NCI-H2029 (cell line): ENCODE results near the gene XPNPEP1.
"Not testable (repeated sequence)": the region's sequence is repeated elsewhere in the genome, so short reads cannot be mapped to it uniquely, and the experiment has no call there.

ENCODE experiments used
- DNase-seq: peaks from one replicate; lab custom pipeline; 2025; lab: John Stamatoyannopoulos, UW

The XPNPEP1 gene

DNA sequence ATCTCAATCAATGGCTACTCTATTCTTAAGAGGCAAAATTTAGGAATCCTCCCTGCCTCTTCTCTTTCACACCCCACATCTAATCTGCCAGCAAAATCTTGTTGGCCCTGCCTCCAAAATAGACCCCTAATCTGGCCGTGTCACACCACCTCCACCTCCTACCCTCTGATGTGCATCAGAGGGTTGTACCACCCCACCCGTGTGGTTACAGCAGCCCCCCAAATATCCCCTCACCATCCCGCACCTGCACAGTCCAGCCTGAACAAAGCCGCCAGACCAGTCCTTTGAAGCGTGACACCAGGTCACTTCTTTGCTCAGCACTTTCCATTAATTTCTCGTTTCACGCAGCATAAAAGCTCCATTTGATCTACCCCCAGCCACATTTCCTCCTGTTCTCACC, 776 bp upstream of the XPNPEP1 start:
- no peak for DNase-seq

GRCh38 chr10:109922358-109922975, 844 bp downstream of the XPNPEP1 start:
- DNase-seq, result no peak

DNA sequence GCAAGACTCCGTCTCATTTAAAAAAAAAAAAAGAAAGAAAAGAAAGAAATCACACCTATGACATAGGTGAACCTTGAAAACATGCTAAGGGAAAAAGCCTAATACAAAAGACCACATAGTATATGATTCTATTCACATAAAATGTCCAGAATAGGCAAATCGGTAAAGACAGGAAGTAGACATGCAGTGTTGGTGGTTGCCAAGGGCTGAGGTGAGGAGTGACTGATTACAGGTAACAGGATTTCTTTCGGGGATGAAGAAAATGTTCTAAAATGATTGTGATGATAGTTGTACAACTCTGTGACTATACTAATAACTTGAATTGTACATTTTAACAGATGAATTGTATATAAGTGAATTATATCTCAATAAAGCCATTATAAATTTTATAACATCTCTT, 3.3 kb downstream of the XPNPEP1 start:
- no peak for DNase-seq

GRCh38 chr10:109919220-109919619, 4.1 kb downstream of the XPNPEP1 start:
- DNase-seq, result no peak

GRCh38 chr10:109918707-109919106, 4.6 kb downstream of the XPNPEP1 start:
- not testable (repeated sequence) for DNase-seq

DNA sequence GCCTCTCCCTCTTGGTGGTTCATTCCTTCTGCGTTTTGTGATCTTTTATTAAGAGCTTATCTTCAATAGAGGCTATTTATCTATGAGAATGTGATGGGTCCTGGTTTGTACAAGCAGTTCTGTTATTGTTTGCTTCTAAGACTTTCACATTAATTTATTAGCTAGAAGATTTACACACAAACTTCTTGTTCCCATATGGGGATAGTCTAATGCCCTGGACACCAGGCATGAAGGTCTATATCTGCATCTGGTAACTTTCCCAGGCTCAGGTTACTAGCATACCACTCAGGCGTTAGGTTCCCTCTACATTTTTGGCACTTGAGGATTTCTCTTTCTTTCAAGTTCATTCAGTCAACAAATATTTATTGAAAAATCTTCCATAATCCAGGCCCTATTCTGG, 7.7 kb downstream of the XPNPEP1 start:
- no peak for DNase-seq

DNA sequence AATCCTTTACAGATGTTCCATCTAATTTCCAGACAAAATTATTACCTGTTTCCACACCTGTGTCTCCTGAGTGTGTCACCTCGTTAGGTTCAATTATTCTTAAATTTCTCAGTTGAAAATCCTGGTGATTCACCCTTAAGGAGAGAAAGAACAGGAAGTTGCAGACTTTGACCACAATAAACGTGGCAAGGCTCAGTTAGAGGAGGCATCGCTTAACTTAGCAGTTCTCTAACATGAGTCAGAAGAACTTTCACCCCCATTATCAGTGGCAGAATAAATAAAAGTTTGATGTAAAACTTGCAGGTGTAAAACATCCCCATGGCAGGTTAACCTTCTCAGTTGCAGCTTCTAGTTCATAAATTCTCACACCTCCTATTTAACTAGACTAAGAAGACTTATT, 8.3 kb downstream of the XPNPEP1 start:
- DNase-seq, result no peak

GRCh38 chr10:109913306-109913892, 9.9 kb downstream of the XPNPEP1 start:
- no peak for DNase-seq

DNA sequence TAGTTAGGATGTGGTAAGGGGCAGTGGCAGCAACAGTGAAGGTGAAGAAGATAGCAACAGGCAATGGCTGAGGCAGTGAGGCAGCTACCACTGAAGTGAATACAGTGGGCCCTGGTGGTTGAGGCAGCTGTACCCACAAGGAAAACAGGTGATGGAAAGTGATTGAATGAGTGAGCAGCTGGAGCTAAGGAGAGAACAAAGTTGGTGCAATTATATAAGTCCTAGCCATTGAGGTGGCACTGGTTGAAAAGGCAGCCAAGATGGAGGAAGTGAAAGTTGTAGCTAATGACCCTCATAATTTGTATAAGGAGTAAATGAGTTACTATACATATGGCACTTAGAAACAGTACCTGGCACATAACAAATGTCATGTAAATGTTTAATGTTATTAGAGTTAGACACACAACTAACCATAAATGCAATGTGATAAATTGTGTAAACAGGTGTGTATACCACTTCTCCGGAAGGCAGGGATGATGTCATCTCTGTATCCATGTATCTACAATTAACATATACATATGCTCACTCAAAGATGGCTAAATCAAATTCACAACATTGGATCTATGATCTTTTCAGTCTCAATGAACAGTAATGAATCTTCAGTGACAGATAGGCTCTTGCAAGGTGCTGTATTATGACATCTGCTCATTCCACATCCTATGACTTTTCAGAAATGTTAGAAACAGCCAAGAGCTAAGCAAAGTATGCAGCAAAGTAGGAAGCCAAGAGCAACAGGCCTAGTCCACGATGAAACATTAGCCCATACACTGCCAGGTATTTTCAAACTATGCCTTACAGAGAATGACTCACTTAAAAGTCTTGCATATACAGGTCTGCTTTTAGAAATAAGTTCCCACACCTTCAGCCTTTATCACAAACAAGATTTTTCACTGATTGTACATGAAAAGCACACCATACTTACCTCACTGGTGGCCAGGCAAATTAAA, 10.7 kb downstream of the XPNPEP1 start:
- DNase-seq, result no peak

DNA sequence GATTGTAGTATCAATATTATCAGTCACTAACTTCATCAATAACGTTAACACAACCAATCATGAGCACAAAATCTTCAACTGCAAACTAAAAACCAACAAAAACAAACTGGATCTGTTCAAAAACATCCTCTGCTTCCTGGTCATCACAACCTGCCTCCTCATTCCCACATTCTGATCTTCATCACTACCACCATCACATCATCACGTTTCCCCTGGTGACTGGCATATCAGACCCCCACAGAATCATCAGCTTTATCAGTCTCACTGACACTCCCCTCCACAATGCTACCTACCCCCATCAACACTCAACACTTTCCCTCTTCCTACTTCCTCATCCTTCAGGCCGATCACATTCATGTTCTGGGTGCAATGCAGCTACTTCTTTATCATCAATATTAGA, 11.4 kb downstream of the XPNPEP1 start:
- DNase-seq, result no peak

DNA sequence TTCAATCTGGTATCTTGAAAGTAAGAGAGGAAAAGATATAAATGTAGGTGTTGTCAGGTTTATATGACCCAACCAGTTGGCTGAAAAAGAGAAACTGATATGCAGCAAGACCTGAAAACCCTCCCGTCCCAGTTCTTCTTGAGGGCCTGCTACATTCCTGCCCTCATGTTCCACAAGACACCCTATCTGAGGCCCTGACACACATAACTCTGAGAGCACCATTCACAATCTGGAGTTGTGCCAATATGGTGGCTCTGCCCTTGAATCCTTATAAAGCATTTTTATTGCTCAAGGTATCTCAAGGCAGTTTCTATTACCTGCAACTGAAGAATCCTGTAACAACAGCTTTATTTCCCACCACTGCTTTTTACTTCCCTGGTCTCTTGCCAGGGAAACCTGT, 17.0 kb downstream of the XPNPEP1 start:
- no peak for DNase-seq

GRCh38 chr10:109904397-109904796, 18.9 kb downstream of the XPNPEP1 start:
- no peak for DNase-seq

GRCh38 chr10:109902992-109903947, 20.0 kb downstream of the XPNPEP1 start:
- DNase-seq, result no peak

DNA sequence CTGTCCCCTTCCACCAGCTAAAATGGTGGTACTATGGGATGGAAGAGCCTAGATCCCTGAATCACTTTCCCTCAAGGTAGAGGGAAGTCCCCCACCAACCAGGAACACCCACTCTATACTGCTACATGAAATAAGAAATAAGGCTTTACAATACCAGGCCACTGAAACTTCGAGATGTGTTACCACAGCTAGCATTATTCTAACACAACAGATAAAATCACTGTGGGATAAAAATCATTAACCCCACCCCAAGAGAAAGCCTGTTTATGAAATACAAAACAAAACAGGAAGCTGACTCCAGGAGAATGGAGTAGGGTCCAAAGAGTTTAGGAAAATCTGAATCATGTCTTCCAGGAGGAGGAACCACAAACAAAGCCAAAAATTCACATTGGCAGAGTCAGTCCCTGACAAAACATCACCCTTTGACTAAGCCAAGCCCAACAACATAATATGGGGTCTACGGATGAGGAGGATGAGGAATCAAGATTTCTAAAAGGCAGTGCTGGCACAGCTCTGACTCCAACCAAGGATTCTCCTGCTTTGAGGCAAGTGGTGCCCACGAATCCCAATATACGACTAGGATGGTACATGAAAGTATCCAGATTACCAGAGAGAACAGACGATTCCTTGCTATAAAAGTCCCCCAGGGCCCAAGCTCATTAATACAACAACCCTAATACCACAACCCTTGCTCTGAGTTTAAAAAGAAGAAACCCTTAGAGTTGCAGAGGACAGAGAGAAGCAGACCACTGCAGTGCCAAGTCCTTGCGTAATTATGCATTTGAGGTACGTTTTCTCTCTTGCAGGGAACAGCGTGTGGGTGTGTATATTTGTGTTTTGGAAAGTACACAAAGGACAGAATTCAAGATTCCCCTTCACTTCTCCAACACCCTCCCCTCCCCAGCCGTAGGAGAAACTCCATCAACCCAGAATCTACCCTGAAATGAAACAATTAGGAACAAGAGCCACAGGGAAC, 23.7 kb downstream of the XPNPEP1 start:
- no peak for DNase-seq

- DNase-seq, result no peak
Measured at GRCh38 chr10:109898666-109899355, 24.5 kb downstream of the XPNPEP1 start.

DNA sequence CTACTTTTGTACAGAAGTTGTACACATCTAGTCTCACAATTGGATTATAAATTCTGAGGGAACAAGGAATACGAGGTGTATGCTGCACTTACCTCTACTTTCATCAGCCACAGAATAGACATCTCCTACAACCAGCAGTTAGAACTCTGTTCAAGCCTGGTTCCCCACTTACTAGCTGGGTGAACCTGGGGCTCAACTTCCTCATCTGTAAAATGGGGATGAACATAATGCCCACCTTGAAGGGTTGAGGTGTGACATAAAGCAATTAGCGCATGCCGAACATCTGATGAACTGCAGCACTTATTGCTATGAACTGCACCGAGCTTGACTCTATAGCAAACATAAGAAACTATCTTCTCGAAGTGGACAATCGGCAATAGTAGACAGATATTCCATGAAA, 25.3 kb downstream of the XPNPEP1 start:
- no peak for DNase-seq

DNA sequence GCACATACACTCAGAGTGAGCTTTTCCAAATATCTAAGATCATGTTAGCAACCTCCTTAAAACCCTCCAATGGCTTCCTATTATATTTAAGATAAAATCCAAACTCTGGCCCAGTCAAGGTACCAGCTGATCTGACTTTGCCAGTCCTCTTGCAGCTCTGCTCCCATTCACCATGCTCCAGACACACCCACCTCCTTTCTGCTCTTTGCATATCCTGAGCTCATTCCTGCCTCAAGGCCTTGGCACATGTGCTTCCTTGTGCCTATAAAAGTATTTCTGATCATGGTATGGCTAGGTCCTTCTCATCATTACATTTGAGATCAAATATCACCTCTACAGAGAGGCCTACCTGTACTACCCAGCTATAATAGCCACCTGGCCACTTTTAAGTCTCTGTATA, 27.5 kb downstream of the XPNPEP1 start:
- DNase-seq, result no peak

DNA sequence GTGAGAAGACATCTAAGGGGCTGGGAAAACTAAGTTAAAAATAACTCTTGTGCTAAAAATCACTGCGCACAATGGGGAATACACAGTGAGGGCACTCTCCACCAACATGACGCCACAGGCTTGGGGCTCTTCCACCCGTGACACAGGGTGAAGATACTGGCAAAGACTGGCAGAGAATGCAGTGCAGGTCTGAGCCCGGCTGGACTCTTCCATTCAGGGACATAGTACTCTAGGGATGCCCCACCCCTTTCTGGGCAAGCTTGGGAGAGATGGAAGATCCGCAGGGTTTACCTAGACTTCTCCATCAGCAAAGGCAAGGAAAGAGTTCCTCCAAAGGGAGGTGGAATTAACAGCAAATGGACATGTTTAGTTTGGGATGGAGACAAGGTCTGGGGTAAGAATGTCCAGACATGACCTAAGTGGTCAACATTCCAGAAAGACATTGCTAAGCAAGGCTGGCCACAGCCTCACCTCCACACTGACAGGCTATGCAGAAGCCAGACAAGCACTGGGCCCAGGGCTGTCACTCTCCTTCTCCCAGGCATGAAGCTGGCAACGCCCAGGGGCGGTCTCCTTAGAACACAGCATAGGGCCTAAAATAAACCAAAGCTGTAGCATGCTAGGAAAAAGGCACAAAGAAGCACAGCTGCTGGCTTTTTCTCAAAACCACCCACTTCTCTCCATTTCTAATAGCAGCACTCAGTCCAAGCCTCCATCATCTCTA, 28.1 kb downstream of the XPNPEP1 start:
- DNase-seq, result no peak

- no peak for DNase-seq
Measured at GRCh38 chr10:109894516-109894915, 28.8 kb downstream of the XPNPEP1 start.
